ENCODE results near the gene ZNF14. TPM values are rescaled to one million over a fixed set of nuclear protein-coding genes. Genes with fewer than 3 reads are reported as not detected.
A peak's percentile ranks its signal among the peaks of the same experiment; 100 is the strongest.

ZNF14 gene
- total and polyA plus RNA-seq, 2 donors from 2014 or later = 5.0 to 10.2 TPM

GRCh38 chr19:19663256-19664120 lies 69.4 kb downstream of the ZNF14 start, which contains the start of gene ATP13A1:
TSS of gene ATP13A1 (minus strand) at chr19:19663676. CDS start at chr19:19663666, 10 bp downstream.
- peak within 1 kb of the TSS; percentile 86 to 98 (median 92) for H3K4me3 ChIP-seq (ENCODE audit: low read length in 3 of 3)
- H3K9me3 ChIP-seq (ENCODE audit: control insufficient read depth in 2 of 3, insufficient read depth in 1 of 3, low read length in 3 of 3) = no peaks in the 10 kb centered on the region
- H3K36me3 ChIP-seq (ENCODE audit: control insufficient read depth in 2 of 3, insufficient read depth in 3 of 3, low read length in 3 of 3) = peaks cover 0 to 5% (median 2%) of the 10 kb centered on the region in 3 donors
- FAIRE-seq = peak; percentile 46
- peak; percentile 98 to 100 (median 99) for DNase-seq
- TF ChIP-seq CTCF (IDR thresholded peaks at IDR 0.05; ENCODE audit: borderline replicate concordance, extremely low read depth, insufficient read depth) = no peak
- no peaks in the 10 kb centered on the region for H3K27me3 ChIP-seq (ENCODE audit: control insufficient read depth, insufficient read depth, low read length)
- peaks cover 0 to 20% (median 11%) of the 10 kb centered on the region in 3 donors for H3K4me1 ChIP-seq (ENCODE audit: control insufficient read depth in 2 of 3, insufficient read depth in 2 of 3, low read depth in 1 of 3, low read length in 3 of 3)
- H3K27ac ChIP-seq (ENCODE audit: low read depth in 2 of 2, low read length in 2 of 2) = peak within 1 kb of the TSS; percentile 94 to 97
- peak within 1 kb of the TSS; percentile 67 to 77 (median 69) for H3K9ac ChIP-seq (ENCODE audit: low read length in 3 of 3)
- intact Hi-C loops (cut with DNase I) = no loop called here

GRCh38 chr19:19662871-19663255 lies 70.0 kb downstream of the ZNF14 start:
- Histone ChIP-seq H3K27me3 (ENCODE audit: control insufficient read depth, insufficient read depth, low read length) (no peaks in the 10 kb centered on the region), H3K27ac (ENCODE audit: low read depth in 2 of 2, low read length in 2 of 2) (peak overlapping the region in 1 of 2 donors; percentile 94), H3K9me3 (ENCODE audit: control insufficient read depth in 2 of 3, insufficient read depth in 1 of 3, low read length in 3 of 3) (no peaks in the 10 kb centered on the region), H3K9ac (ENCODE audit: low read length in 3 of 3) (peak overlapping the region; percentile 62 to 77 (median 67)), H3K36me3 (ENCODE audit: control insufficient read depth in 2 of 3, insufficient read depth in 3 of 3, low read length in 3 of 3) (peaks cover 0 to 9% (median 6%) of the 10 kb centered on the region in 3 donors), H3K4me3 (ENCODE audit: low read length in 3 of 3) (peak overlapping the region; percentile 79 to 98 (median 92)), H3K4me1 (ENCODE audit: control insufficient read depth in 2 of 3, insufficient read depth in 2 of 3, low read depth in 1 of 3, low read length in 3 of 3) (peaks cover 0 to 17% (median 7%) of the 10 kb centered on the region in 3 donors)
- no peak for FAIRE-seq
- DNase-seq = no peak
- intact Hi-C loops (cut with DNase I) = no loop called here
- no peak for TF ChIP-seq CTCF (IDR thresholded peaks at IDR 0.05; ENCODE audit: borderline replicate concordance, extremely low read depth, insufficient read depth)

- FAIRE-seq (no peak), DNase-seq (peak in 2 of 5 donors; percentile 32 to 33)
- no peak for TF ChIP-seq CTCF (IDR thresholded peaks at IDR 0.05; ENCODE audit: borderline replicate concordance, extremely low read depth, insufficient read depth)
- intact Hi-C loops (cut with DNase I) = no loop called here
- peaks cover 0 to 17% (median 7%) of the 10 kb centered on the region in 3 donors for H3K4me1 ChIP-seq (ENCODE audit: control insufficient read depth in 2 of 3, insufficient read depth in 2 of 3, low read depth in 1 of 3, low read length in 3 of 3)
- H3K9ac ChIP-seq (ENCODE audit: low read length in 3 of 3) = peak overlapping the region in 2 of 3 donors; percentile 62 to 67
- peak overlapping the region; percentile 79 to 98 (median 92) for H3K4me3 ChIP-seq (ENCODE audit: low read length in 3 of 3)
- H3K27ac ChIP-seq (ENCODE audit: low read depth in 2 of 2, low read length in 2 of 2) = no peak overlapping the region
- H3K9me3 ChIP-seq (ENCODE audit: control insufficient read depth in 2 of 3, insufficient read depth in 1 of 3, low read length in 3 of 3) = no peaks in the 10 kb centered on the region
- peaks cover 0 to 13% (median 6%) of the 10 kb centered on the region in 3 donors for H3K36me3 ChIP-seq (ENCODE audit: control insufficient read depth in 2 of 3, insufficient read depth in 3 of 3, low read length in 3 of 3)
- H3K27me3 ChIP-seq (ENCODE audit: control insufficient read depth, insufficient read depth, low read length) = no peaks in the 10 kb centered on the region
These were observed 70.6 kb downstream of the ZNF14 start for GRCh38 chr19:19662344-19662743.
